HepG2 (cell line): ENCODE data around the gene DNM1. TPM values are rescaled to one million over a fixed set of nuclear protein-coding genes. Genes with fewer than 3 reads are reported as not detected.

Experiments used
- ETV6 ChIP-seq: sonication (generic); formaldehyde crosslinking; conservative IDR thresholded peaks from 2 replicates; pipeline ENCODE4 v1.4.0; 2020; ENCODE audit warnings: missing genetic modification reagents
- GABPB1 ChIP-seq: IDR thresholded peaks from 2 replicates; pipeline ENCODE4 v1.6.1; 2016; ENCODE audit warnings: mild to moderate bottlenecking, missing genetic modification reagents, moderate library complexity, missing compliant biosample characterization
- NFE2L2 ChIP-seq: fragments of 150-350 bp; IDR thresholded peaks from 2 replicates; pipeline ENCODE4 v1.6.1; 2014; ENCODE audit warnings: low read length
- NFIB ChIP-seq: sonication (generic); formaldehyde crosslinking; IDR thresholded peaks from 2 replicates; pipeline ENCODE4 v1.9.0; 2021; ENCODE audit warnings: missing genetic modification reagents, mild to moderate bottlenecking, borderline replicate concordance
- NFKBIZ ChIP-seq: IDR thresholded peaks from 2 replicates; pipeline ENCODE4 v1.6.1; 2018; ENCODE audit warnings: missing genetic modification reagents, missing compliant biosample characterization
- ZFYVE20 ChIP-seq: sonication (generic); formaldehyde crosslinking; IDR thresholded peaks from 2 replicates; pipeline ENCODE4 v1.8.0; 2023; ENCODE audit warnings: low read depth, mild to moderate bottlenecking, moderate library complexity, missing genetic modification reagents, borderline replicate concordance
- ZNF10 ChIP-seq: sonication (generic); formaldehyde crosslinking; IDR thresholded peaks from 2 replicates; pipeline ENCODE4 v1.4.0; 2020; ENCODE audit warnings: mild to moderate bottlenecking, low read depth, missing genetic modification reagents, borderline replicate concordance
- ZNF207 ChIP-seq: fragments of 450-650 bp; IDR thresholded peaks from 2 replicates; pipeline ENCODE4 v1.6.1; 2016; ENCODE audit warnings: antibody characterized with exemption, borderline replicate concordance
- ZNF333 ChIP-seq: sonication (generic); formaldehyde crosslinking; IDR thresholded peaks from 2 replicates; pipeline ENCODE4 v1.4.0; 2020; ENCODE audit warnings: mild to moderate bottlenecking, missing genetic modification reagents, borderline replicate concordance
- ZNF629 ChIP-seq: sonication (generic); formaldehyde crosslinking; conservative IDR thresholded peaks from 2 replicates; pipeline ENCODE4 v1.5.0; 2020; ENCODE audit warnings: missing genetic modification reagents
- ZNF644 ChIP-seq: IDR thresholded peaks from 2 replicates; pipeline ENCODE4 v1.6.1; 2016; ENCODE audit warnings: low read depth
- polyA plus RNA-seq, 8 experiments: library from polyadenylated mRNA; depleted of rRNA in 3 of 8; stranded (reverse) in 7 of 8; unstranded in 1 of 8; fragments of >200 nt; fragmentation: Illumina TruSeq in 4 of 8; extraction: Trizol in 4 of 8; gene quantifications; 2 replicates each; pipeline versions ENCODE4 v1.2.1 to v1.2.3, GENCODE V29; 2011 to 2016; ENCODE audit warnings: low read depth in 4 of 8, missing spikeins in 1 of 8, mixed read lengths in 1 of 8; ENCODE audit not compliant: insufficient read depth in 1 of 8
- total RNA-seq, 5 experiments: library from RNA; depleted of rRNA; stranded (reverse); fragments of >200 nt; fragmentation: Illumina TruSeq; extraction: Trizol; gene quantifications; 2 replicates each; pipeline ENCODE4 v1.2.3, GENCODE V29; 2016; ENCODE audit warnings: low read depth in 1 of 5
- TF ChIP-seq, protein P1 (sequence below): sonication (generic); formaldehyde crosslinking; conservative IDR thresholded peaks from 2 replicates; pipeline ENCODE4 v1.8.0; 2022; ENCODE audit warnings: mild to moderate bottlenecking, moderate library complexity, missing genetic modification reagents
- TF ChIP-seq, protein P2 (sequence below): sonication (generic); formaldehyde crosslinking; IDR thresholded peaks from 2 replicates; pipeline ENCODE4 v1.9.0; 2021; ENCODE audit warnings: missing genetic modification reagents, mild to moderate bottlenecking, borderline replicate concordance
- TF ChIP-seq, protein P3 (sequence below): sonication (generic); formaldehyde crosslinking; conservative IDR thresholded peaks from 2 replicates; pipeline ENCODE4 v1.8.0; 2022; ENCODE audit warnings: low read depth, missing genetic modification reagents
- TF ChIP-seq, protein P4 (sequence below): IDR thresholded peaks from 2 replicates; pipeline ENCODE4 v1.6.1; 2016; ENCODE audit warnings: low read depth, missing genetic modification reagents, missing compliant biosample characterization
- TF ChIP-seq, protein P5 (sequence below): sonication (generic); formaldehyde crosslinking; IDR thresholded peaks from 2 replicates; pipeline ENCODE4 v1.9.0; 2022; ENCODE audit warnings: missing genetic modification reagents, mild to moderate bottlenecking, borderline replicate concordance

The DNM1 gene
- total and polyA plus RNA-seq, 2 of the 13 experiments (the other 11 are each of a cell fraction or from before 2014, with no cell fraction given), result 0.13 to 0.58 TPM

DNA sequence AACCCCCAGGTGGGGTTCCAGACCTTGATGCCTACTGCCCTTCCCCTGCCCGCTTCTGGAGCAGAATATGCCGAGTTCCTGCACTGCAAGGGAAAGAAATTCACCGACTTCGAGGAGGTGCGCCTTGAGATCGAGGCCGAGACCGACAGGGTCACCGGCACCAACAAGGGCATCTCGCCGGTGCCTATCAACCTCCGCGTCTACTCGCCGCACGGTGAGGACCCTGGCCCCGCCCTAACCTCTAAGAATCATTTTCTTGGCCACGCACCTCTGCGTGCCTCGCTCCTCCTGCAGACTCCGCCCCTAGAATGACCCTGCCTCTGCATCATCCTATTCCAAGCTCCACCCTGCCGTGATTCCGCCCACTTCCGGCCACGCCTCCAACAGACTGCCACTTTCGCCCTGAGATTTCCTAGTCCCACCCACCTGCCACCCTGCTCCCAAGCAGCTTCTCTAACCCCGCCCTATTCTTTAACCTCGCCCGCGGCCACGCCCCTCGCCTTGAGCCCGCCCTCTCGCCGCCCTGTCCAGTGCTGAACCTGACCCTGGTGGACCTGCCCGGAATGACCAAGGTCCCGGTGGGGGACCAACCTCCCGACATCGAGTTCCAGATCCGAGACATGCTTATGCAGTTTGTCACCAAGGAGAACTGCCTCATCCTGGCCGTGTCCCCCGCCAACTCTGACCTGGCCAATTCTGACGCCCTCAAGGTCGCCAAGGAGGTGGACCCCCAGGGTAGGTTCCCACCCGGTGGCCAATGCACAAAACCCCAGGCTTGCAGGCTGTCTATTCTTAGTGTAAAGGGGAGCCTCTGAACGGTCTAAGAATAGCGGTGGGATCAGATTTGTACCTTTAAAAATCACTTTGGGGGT is 15.6 kb downstream of the DNM1 start (continued):
- TF ChIP-seq NFE2L2 (no peak), ZNF10 (CRISPR knock-in tag) (no peak), ETV6 (CRISPR knock-in tag) (no peak), ZNF644 (no peak), NFIB (CRISPR knock-in tag) (no peak), ZNF333 (no peak), ZNF629 (no peak), ZNF207 (no peak), ZFYVE20 (no peak), GABPB1 (CRISPR knock-in tag) (peak; percentile 86), NFKBIZ (CRISPR knock-in tag) (no peak)
- TF ChIP-seq, protein P1, sequence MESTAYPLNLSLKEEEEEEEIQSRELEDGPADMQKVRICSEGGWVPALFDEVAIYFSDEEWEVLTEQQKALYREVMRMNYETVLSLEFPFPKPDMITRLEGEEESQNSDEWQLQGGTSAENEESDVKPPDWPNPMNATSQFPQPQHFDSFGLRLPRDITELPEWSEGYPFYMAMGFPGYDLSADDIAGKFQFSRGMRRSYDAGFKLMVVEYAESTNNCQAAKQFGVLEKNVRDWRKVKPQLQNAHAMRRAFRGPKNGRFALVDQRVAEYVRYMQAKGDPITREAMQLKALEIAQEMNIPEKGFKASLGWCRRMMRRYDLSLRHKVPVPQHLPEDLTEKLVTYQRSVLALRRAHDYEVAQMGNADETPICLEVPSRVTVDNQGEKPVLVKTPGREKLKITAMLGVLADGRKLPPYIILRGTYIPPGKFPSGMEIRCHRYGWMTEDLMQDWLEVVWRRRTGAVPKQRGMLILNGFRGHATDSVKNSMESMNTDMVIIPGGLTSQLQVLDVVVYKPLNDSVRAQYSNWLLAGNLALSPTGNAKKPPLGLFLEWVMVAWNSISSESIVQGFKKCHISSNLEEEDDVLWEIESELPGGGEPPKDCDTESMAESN (CRISPR knock-in tag), result 0 out of 2 replicates have a peak, but pooled peaks have one; percentile 28
- TF ChIP-seq, protein P2, sequence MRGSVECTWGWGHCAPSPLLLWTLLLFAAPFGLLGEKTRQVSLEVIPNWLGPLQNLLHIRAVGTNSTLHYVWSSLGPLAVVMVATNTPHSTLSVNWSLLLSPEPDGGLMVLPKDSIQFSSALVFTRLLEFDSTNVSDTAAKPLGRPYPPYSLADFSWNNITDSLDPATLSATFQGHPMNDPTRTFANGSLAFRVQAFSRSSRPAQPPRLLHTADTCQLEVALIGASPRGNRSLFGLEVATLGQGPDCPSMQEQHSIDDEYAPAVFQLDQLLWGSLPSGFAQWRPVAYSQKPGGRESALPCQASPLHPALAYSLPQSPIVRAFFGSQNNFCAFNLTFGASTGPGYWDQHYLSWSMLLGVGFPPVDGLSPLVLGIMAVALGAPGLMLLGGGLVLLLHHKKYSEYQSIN (CRISPR knock-in tag), result no peak
- TF ChIP-seq, protein P3, sequence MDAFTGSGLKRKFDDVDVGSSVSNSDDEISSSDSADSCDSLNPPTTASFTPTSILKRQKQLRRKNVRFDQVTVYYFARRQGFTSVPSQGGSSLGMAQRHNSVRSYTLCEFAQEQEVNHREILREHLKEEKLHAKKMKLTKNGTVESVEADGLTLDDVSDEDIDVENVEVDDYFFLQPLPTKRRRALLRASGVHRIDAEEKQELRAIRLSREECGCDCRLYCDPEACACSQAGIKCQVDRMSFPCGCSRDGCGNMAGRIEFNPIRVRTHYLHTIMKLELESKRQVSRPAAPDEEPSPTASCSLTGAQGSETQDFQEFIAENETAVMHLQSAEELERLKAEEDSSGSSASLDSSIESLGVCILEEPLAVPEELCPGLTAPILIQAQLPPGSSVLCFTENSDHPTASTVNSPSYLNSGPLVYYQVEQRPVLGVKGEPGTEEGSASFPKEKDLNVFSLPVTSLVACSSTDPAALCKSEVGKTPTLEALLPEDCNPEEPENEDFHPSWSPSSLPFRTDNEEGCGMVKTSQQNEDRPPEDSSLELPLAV (CRISPR knock-in tag), result no peak
- TF ChIP-seq, protein P4, sequence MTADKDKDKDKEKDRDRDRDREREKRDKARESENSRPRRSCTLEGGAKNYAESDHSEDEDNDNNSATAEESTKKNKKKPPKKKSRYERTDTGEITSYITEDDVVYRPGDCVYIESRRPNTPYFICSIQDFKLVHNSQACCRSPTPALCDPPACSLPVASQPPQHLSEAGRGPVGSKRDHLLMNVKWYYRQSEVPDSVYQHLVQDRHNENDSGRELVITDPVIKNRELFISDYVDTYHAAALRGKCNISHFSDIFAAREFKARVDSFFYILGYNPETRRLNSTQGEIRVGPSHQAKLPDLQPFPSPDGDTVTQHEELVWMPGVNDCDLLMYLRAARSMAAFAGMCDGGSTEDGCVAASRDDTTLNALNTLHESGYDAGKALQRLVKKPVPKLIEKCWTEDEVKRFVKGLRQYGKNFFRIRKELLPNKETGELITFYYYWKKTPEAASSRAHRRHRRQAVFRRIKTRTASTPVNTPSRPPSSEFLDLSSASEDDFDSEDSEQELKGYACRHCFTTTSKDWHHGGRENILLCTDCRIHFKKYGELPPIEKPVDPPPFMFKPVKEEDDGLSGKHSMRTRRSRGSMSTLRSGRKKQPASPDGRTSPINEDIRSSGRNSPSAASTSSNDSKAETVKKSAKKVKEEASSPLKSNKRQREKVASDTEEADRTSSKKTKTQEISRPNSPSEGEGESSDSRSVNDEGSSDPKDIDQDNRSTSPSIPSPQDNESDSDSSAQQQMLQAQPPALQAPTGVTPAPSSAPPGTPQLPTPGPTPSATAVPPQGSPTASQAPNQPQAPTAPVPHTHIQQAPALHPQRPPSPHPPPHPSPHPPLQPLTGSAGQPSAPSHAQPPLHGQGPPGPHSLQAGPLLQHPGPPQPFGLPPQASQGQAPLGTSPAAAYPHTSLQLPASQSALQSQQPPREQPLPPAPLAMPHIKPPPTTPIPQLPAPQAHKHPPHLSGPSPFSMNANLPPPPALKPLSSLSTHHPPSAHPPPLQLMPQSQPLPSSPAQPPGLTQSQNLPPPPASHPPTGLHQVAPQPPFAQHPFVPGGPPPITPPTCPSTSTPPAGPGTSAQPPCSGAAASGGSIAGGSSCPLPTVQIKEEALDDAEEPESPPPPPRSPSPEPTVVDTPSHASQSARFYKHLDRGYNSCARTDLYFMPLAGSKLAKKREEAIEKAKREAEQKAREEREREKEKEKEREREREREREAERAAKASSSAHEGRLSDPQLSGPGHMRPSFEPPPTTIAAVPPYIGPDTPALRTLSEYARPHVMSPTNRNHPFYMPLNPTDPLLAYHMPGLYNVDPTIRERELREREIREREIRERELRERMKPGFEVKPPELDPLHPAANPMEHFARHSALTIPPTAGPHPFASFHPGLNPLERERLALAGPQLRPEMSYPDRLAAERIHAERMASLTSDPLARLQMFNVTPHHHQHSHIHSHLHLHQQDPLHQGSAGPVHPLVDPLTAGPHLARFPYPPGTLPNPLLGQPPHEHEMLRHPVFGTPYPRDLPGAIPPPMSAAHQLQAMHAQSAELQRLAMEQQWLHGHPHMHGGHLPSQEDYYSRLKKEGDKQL (CRISPR knock-in tag), result no peak
- TF ChIP-seq, protein P5, sequence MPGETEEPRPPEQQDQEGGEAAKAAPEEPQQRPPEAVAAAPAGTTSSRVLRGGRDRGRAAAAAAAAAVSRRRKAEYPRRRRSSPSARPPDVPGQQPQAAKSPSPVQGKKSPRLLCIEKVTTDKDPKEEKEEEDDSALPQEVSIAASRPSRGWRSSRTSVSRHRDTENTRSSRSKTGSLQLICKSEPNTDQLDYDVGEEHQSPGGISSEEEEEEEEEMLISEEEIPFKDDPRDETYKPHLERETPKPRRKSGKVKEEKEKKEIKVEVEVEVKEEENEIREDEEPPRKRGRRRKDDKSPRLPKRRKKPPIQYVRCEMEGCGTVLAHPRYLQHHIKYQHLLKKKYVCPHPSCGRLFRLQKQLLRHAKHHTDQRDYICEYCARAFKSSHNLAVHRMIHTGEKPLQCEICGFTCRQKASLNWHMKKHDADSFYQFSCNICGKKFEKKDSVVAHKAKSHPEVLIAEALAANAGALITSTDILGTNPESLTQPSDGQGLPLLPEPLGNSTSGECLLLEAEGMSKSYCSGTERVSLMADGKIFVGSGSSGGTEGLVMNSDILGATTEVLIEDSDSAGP, result peak; percentile 25; the same call in 1 of the 2 replicates
